HepG2 (cell line): Measurements from ENCODE around the gene POLE. TPM values are rescaled to one million over a fixed set of nuclear protein-coding genes. Genes with fewer than 3 reads are reported as not detected.
A peak's percentile ranks its signal among the peaks of the same experiment; 100 is the strongest.

Experiments
- ATF7 ChIP-seq, 2 experiments: fragments of 450-650 bp in 1 of 2; sonication (generic) in 1 of 2; formaldehyde crosslinking in 1 of 2; IDR thresholded peaks; 2 replicates each; pipeline versions ENCODE4 v1.4.0 to v1.6.1; 2016 to 2020; ENCODE audit warnings: antibody characterized with exemption in 1 of 2, mild to moderate bottlenecking in 1 of 2, missing genetic modification reagents in 1 of 2
- BRF2 ChIP-seq: sonication (generic); formaldehyde crosslinking; IDR thresholded peaks from 2 replicates; pipeline ENCODE4 v1.8.1; 2022; ENCODE audit warnings: mild to moderate bottlenecking, missing genetic modification reagents
- DMTF1 ChIP-seq: sonication (generic); formaldehyde crosslinking; IDR thresholded peaks from 2 replicates; pipeline ENCODE4 v1.4.0; 2020; ENCODE audit warnings: mild to moderate bottlenecking, missing genetic modification reagents
- ELF3 ChIP-seq: IDR thresholded peaks from 2 replicates; pipeline ENCODE4 v1.6.1; 2016; ENCODE audit warnings: missing genetic modification reagents, missing compliant biosample characterization
- FOXC1 ChIP-seq: sonication (generic); formaldehyde crosslinking; IDR thresholded peaks from 2 replicates; pipeline ENCODE4 v1.8.0; 2022; ENCODE audit warnings: mild to moderate bottlenecking, missing genetic modification reagents, borderline replicate concordance
- FOXO1 ChIP-seq: sonication (generic); formaldehyde crosslinking; IDR thresholded peaks from 2 replicates; pipeline ENCODE4 v1.4.0; 2020; ENCODE audit warnings: missing genetic modification reagents
- JUND ChIP-seq: sonication (generic); formaldehyde crosslinking; IDR thresholded peaks from 2 replicates; pipeline ENCODE4 v1.8.0; 2022; ENCODE audit warnings: mild to moderate bottlenecking, missing genetic modification reagents
- KDM2A ChIP-seq: sonication (generic); formaldehyde crosslinking; IDR thresholded peaks from 2 replicates; pipeline ENCODE4 v1.4.0; 2020; ENCODE audit warnings: low read depth, missing genetic modification reagents, borderline replicate concordance
- KDM3A ChIP-seq: IDR thresholded peaks from 2 replicates; pipeline ENCODE4 v1.6.1; 2018; ENCODE audit warnings: low read depth, missing compliant biosample characterization
- LBX2 ChIP-seq: sonication (generic); formaldehyde crosslinking; IDR thresholded peaks from 2 replicates; pipeline ENCODE4 v1.5.0; 2020; ENCODE audit warnings: missing genetic modification reagents, mild to moderate bottlenecking, borderline replicate concordance
- MXI1 ChIP-seq: IDR thresholded peaks from 3 replicates; pipeline ENCODE4 v1.6.1; 2012; ENCODE audit warnings: low read depth, low read length, inconsistent platforms, borderline replicate concordance
- NR2F6 ChIP-seq, 2 experiments: IDR thresholded peaks; 2 replicates each; pipeline ENCODE4 v1.6.1; 2016; ENCODE audit warnings: antibody characterized with exemption in 1 of 2, mild to moderate bottlenecking in 1 of 2
- POLR2A ChIP-seq, 2 experiments: IDR thresholded peaks; 2 replicates each; pipeline ENCODE4 v1.6.1; 2011; ENCODE audit warnings: low read depth in 2 of 2, low read length in 2 of 2, mild to moderate bottlenecking in 1 of 2, moderate library complexity in 1 of 2; ENCODE audit not compliant: insufficient read depth in 1 of 2
- RNF2 ChIP-seq: fragments of 450-650 bp; conservative IDR thresholded peaks from 2 replicates; pipeline ENCODE4 v1.6.1; 2016; ENCODE audit warnings: low read depth
- SNAPC5 ChIP-seq: sonication (generic); formaldehyde crosslinking; IDR thresholded peaks from 2 replicates; pipeline ENCODE4 v1.8.1; 2023; ENCODE audit warnings: mild to moderate bottlenecking, missing genetic modification reagents, borderline replicate concordance
- SRY ChIP-seq: sonication (generic); formaldehyde crosslinking; IDR thresholded peaks from 2 replicates; pipeline ENCODE4 v1.8.0; 2022; ENCODE audit warnings: mild to moderate bottlenecking, missing genetic modification reagents
- TAF15 ChIP-seq: fragments of 200-400 bp; formaldehyde crosslinking; IDR thresholded peaks from one replicate; pipeline ENCODE4 v1.6.1; 2018; ENCODE audit warnings: mild to moderate bottlenecking, low read depth, low read length; ENCODE audit not compliant: poor library complexity, severe bottlenecking
- TOE1 ChIP-seq: sonication (generic); formaldehyde crosslinking; IDR thresholded peaks from 2 replicates; pipeline ENCODE4 v1.4.0; 2020; ENCODE audit warnings: mild to moderate bottlenecking, missing genetic modification reagents
- ZC3H4 ChIP-seq: sonication (generic); formaldehyde crosslinking; IDR thresholded peaks from 2 replicates; pipeline ENCODE4 v1.4.0; 2020; ENCODE audit warnings: missing genetic modification reagents, borderline replicate concordance
- ZFAT ChIP-seq: sonication (generic); formaldehyde crosslinking; conservative IDR thresholded peaks from 2 replicates; pipeline ENCODE4 v1.8.1; 2023; ENCODE audit warnings: missing genetic modification reagents, inconsistent platforms
- ZFY ChIP-seq: sonication (generic); formaldehyde crosslinking; IDR thresholded peaks from 2 replicates; pipeline ENCODE4 v1.4.0; 2020; ENCODE audit warnings: missing genetic modification reagents
- ZNF10 ChIP-seq: sonication (generic); formaldehyde crosslinking; IDR thresholded peaks from 2 replicates; pipeline ENCODE4 v1.4.0; 2020; ENCODE audit warnings: mild to moderate bottlenecking, low read depth, missing genetic modification reagents, borderline replicate concordance
- ZNF546 ChIP-seq: sonication (generic); formaldehyde crosslinking; conservative IDR thresholded peaks from 2 replicates; pipeline ENCODE4 v1.8.1; 2023; ENCODE audit warnings: mild to moderate bottlenecking, missing genetic modification reagents
- ZNF563 ChIP-seq: sonication (generic); formaldehyde crosslinking; IDR thresholded peaks from 2 replicates; pipeline ENCODE4 v1.8.0; 2022; ENCODE audit warnings: mild to moderate bottlenecking, moderate library complexity, missing genetic modification reagents
- ZNF614 ChIP-seq: IDR thresholded peaks from 2 replicates; pipeline ENCODE4 v1.6.1; 2018; ENCODE audit warnings: missing biosample characterization, missing genetic modification reagents, inconsistent platforms, borderline replicate concordance
- ZNF749 ChIP-seq: sonication (generic); formaldehyde crosslinking; IDR thresholded peaks from 2 replicates; pipeline ENCODE4 v1.8.0; 2022; ENCODE audit warnings: mild to moderate bottlenecking, missing genetic modification reagents, moderate library complexity, borderline replicate concordance
- polyA plus RNA-seq, 8 experiments: library from polyadenylated mRNA; depleted of rRNA in 3 of 8; stranded (reverse) in 7 of 8; unstranded in 1 of 8; fragments of >200 nt; fragmentation: Illumina TruSeq in 4 of 8; extraction: Trizol in 4 of 8; gene quantifications; 2 replicates each; pipeline versions ENCODE4 v1.2.1 to v1.2.3, GENCODE V29; 2011 to 2016; ENCODE audit warnings: low read depth in 4 of 8, missing spikeins in 1 of 8, mixed read lengths in 1 of 8; ENCODE audit not compliant: insufficient read depth in 1 of 8
- total RNA-seq, 5 experiments: library from RNA; depleted of rRNA; stranded (reverse); fragments of >200 nt; fragmentation: Illumina TruSeq; extraction: Trizol; gene quantifications; 2 replicates each; pipeline ENCODE4 v1.2.3, GENCODE V29; 2016; ENCODE audit warnings: low read depth in 1 of 5

The POLE gene
- total and polyA plus RNA-seq, 2 of the 13 experiments (the other 11 are each of a cell fraction or from before 2014, with no cell fraction given): 25.3 to 52.2 TPM

- TF ChIP-seq FOXO1 (CRISPR knock-in tag) (0 out of 2 replicates have a peak, but pooled peaks have one; percentile 22), TOE1 (CRISPR knock-in tag) (no peak), FOXC1 (no peak), TAF15 (no peak), KDM2A (CRISPR knock-in tag) (peak; percentile 87), POLR2A (IDR thresholded peaks at IDR 0.05; ENCODE audit: insufficient read depth in 1 of 2, low read depth in 2 of 2, low read length in 2 of 2) (no peak), ZFY (CRISPR knock-in tag) (peak; percentile 37; the same call in 1 of the 2 replicates), KDM3A (CRISPR knock-in tag) (peak; percentile 76), NR2F6 (IDR thresholded peaks at IDR 0.05) (no peak), NR2F6 (CRISPR knock-in tag; IDR thresholded peaks at IDR 0.05) (peak; percentile 49; the same call in 1 of the 2 replicates), ZC3H4 (no peak), ZNF546 (CRISPR knock-in tag) (no peak), ZNF614 (CRISPR knock-in tag) (peak; percentile 56; the same call in 1 of the 2 replicates), ZFAT (CRISPR knock-in tag) (no peak), SNAPC5 (CRISPR knock-in tag) (no peak), JUND (CRISPR knock-in tag) (no peak), RNF2 (no peak), BRF2 (CRISPR knock-in tag) (no peak), DMTF1 (no peak), LBX2 (CRISPR knock-in tag) (0 out of 2 replicates have a peak, but pooled peaks have one; percentile 21), SRY (0 out of 2 replicates have a peak, but pooled peaks have one; percentile 56), ATF7 (IDR thresholded peaks at IDR 0.05) (no peak), ATF7 (CRISPR knock-in tag; IDR thresholded peaks at IDR 0.05) (no peak), ZNF749 (CRISPR knock-in tag) (no peak), ZNF563 (CRISPR knock-in tag) (peak; percentile 55; the same call in 1 of the 2 replicates), ELF3 (peak; percentile 79; the same call in 1 of the 2 replicates), MXI1 (no peak), ZNF10 (CRISPR knock-in tag) (no peak)
These were observed 86.8 kb downstream of the POLE start (continued) for GRCh38 chr12:132600048-132601032.
